ACC112 (cell line): Measurements from ENCODE around the gene IFT74.

Experiments used
- H2AFZ ChIP-seq: fragments of 200-600 bp; sonication (generic); one replicate; pipeline ENCODE4 v1.6.0; 2017; ENCODE audit warnings: antibody characterized with exemption, low read length; ENCODE audit not compliant: unreplicated experiment
- H3K27ac ChIP-seq: fragments of 200-600 bp; sonication (generic); 2 replicates; pipeline ENCODE4 v1.5.1; 2014; ENCODE audit warnings: low read depth, mild to moderate bottlenecking, antibody characterized with exemption, low read length, moderate library complexity
- H3K27me3 ChIP-seq: fragments of 200-600 bp; sonication (generic); 2 replicates; pipeline ENCODE4 v1.6.1; 2014; ENCODE audit warnings: mild to moderate bottlenecking, antibody characterized with exemption, low read length, moderate library complexity, mixed read lengths; ENCODE audit not compliant: insufficient read depth
- H3K36me3 ChIP-seq: fragments of 200-600 bp; sonication (generic); 2 replicates; pipeline ENCODE4 v1.6.1; 2016; ENCODE audit warnings: mild to moderate bottlenecking, antibody characterized with exemption, low read length, moderate library complexity, mixed read lengths; ENCODE audit not compliant: insufficient read depth
- H3K4me1 ChIP-seq: fragments of 200-600 bp; sonication (generic); one replicate; pipeline ENCODE4 v1.6.1; 2016; ENCODE audit warnings: low read length, mixed read lengths; ENCODE audit not compliant: insufficient read depth, unreplicated experiment, control insufficient read depth
- H3K4me3 ChIP-seq: fragments of 200-600 bp; sonication (generic); 2 replicates; pipeline ENCODE4 v1.5.1; 2014; ENCODE audit warnings: mild to moderate bottlenecking, low read depth, low read length
- H3K79me2 ChIP-seq: fragments of 200-600 bp; sonication (generic); one replicate; pipeline ENCODE4 v1.6.0; 2016; ENCODE audit warnings: low read length; ENCODE audit not compliant: control insufficient read depth, unreplicated experiment, insufficient read depth

IFT74 gene

DNA sequence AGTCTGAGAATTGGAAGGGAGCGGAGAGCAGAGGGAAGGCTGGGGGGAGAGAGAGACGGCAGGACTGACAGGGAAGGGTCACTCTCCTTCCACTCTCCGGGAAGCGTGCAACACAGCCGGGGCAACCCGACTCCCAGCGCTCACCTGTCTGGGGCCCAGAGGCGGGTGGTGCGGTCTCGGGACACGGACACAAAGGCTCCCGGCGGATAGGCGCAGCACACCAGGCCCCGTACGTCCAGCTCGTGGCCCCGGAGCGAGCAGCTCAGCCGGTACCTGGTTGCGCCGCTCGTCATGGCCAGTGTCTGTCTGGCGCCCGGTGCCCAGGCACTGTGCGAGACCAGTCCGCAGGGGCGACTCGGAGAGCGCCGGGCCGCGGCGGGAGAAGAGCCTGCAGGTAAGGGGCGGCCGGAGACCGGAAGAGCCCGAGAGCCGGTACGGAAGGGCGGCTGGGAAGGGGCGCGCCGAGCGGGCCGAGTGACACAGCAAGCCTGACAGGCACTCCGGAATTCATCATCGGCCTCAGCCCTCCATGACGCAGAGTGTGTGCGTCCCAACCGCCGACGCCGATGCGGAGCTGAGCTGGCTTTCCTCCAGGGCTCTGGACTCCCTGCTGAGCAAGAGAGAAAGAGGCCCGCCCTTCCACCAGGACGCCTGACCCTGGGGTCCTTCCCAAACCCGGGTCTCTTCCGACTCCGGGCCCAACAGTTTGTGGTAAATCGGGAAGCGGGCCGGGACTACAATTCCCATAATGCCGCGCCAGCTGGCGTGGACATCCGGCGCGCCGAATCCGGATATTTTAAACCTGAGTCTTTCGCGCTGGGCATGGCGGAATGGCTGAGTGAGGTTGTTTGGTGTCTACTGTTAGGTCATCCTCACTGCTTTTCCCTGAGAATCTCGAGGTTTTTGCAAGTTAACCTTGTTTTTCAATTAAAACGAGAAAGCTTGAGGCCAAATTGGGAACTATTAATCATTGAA lies 9.2 kb upstream of the IFT74 start, which contains the start of gene PLAA:
Gene PLAA, minus strand, starts transcription at position 490 of the 975 bp plus-strand sequence. Its CDS starts 197 bp downstream, at position 293.
- peak within 1 kb of the TSS; percentile 86 for H3K4me3 ChIP-seq
- peaks cover 47% of the 10 kb centered on the region for H3K79me2 ChIP-seq
- peaks cover 4% of the 10 kb centered on the region; the same call in 1 of the 2 replicates for H3K36me3 ChIP-seq
- peak within 1 kb of the TSS; percentile 94 for H3K27ac ChIP-seq
- no peaks in the 10 kb centered on the region for H3K27me3 ChIP-seq
- H2AFZ ChIP-seq = peak within 1 kb of the TSS; percentile 36
- H3K4me1 ChIP-seq = peaks cover 20% of the 10 kb centered on the region

DNA sequence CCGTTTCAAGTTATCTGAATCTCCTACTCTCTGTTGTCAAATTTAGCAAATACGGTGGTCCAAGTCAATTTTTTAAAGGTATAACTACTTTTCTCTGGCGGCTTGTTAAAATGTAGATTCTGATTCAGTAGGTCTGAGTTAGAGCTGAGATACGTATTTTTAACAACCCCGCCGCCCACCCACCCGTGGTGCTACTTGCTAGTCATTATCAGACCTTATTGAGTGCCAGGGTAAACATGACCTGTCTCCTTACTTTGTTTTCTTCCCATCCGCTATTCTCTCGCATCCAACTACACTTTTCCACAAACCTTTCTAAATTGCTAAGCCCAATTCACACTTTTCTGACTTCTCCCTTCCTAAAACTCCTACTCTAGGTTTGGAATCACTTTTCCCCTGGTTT lies 8.5 kb upstream of the IFT74 start:
- peaks cover 20% of the 10 kb centered on the region for H3K4me1 ChIP-seq
- peaks cover 40% of the 10 kb centered on the region for H3K79me2 ChIP-seq
- peak overlapping the region; percentile 33 for H2AFZ ChIP-seq
- H3K27me3 ChIP-seq = no peaks in the 10 kb centered on the region
- peak overlapping the region; percentile 94 for H3K27ac ChIP-seq
- peaks cover 4% of the 10 kb centered on the region; the same call in 1 of the 2 replicates for H3K36me3 ChIP-seq
- peak overlapping the region; percentile 86 for H3K4me3 ChIP-seq

DNA sequence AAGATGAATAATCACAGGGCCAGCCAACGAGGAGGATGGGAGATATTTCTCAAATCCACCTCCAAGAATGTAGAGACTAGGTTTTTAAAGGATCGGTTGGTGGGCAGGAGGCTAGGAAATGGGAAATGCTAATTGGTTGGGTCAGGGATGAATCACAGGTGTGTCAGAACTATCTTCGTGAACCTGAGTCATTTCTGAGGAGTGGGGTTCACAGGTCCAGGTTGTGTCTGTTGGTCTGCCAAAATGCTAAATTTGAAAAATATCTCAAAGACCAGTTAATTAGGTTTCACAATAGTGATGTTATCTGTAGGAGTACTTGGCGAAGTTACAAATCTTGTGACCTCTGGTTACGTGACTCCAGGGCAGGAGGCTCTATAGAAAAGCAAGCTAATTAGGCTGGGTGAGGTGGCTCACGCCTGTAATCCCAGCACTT lies 6.6 kb upstream of the IFT74 start:
- H3K4me1 ChIP-seq = peaks cover 18% of the 10 kb centered on the region
- peaks cover 22% of the 10 kb centered on the region for H3K79me2 ChIP-seq
- no peak overlapping the region for H2AFZ ChIP-seq
- H3K27me3 ChIP-seq = no peaks in the 10 kb centered on the region
- H3K27ac ChIP-seq = no peak overlapping the region
- no peak overlapping the region for H3K4me3 ChIP-seq
- H3K36me3 ChIP-seq = no peaks in the 10 kb centered on the region

DNA sequence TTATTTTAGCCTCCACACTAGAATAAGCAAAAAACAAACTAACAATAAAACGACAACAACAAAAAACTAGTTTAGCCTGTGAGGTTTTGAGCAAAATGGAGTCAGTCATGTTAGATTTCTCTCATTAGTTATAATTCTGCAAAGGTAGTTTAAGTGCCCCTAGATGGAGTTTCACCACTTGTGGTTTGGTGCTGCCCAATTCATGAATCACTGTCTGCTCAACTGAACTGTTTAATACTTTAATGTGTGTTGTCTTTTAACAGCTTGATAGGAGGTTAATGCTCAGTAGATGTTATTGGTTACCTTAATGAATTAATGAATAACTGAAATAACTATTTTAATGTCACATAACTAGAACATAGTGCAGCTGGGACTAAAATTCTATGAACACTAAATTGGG lies 5.7 kb upstream of the IFT74 start:
- Histone ChIP-seq H3K27me3 (no peaks in the 10 kb centered on the region), H3K4me1 (peaks cover 18% of the 10 kb centered on the region), H3K4me3 (no peak overlapping the region), H3K36me3 (no peaks in the 10 kb centered on the region), H3K27ac (no peak overlapping the region), H3K79me2 (peaks cover 13% of the 10 kb centered on the region), H2AFZ (no peak overlapping the region)

DNA sequence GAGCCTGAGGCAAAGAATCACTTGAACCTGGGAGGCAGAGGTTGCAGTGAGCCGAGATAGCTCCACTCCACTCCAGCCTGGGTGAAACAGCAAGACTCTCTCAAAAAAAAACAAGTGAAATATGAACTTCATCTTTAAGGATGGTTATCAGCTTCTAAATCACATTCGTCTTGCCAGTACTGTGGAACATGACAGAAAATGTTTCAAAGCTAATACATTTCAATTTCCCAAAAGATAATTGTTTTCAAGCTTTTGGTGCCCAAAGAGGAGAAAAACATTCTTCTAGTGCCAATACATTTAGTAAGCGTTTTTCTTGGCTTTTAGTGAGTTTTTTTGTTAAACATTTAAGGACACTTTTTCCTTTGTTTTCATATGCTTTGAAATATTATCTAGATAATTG lies 4.4 kb upstream of the IFT74 start:
- Histone ChIP-seq H2AFZ (no peak overlapping the region), H3K79me2 (peaks cover 3% of the 10 kb centered on the region), H3K27me3 (no peaks in the 10 kb centered on the region), H3K27ac (no peak overlapping the region), H3K4me3 (no peak overlapping the region), H3K4me1 (peaks cover 15% of the 10 kb centered on the region), H3K36me3 (no peaks in the 10 kb centered on the region)

DNA sequence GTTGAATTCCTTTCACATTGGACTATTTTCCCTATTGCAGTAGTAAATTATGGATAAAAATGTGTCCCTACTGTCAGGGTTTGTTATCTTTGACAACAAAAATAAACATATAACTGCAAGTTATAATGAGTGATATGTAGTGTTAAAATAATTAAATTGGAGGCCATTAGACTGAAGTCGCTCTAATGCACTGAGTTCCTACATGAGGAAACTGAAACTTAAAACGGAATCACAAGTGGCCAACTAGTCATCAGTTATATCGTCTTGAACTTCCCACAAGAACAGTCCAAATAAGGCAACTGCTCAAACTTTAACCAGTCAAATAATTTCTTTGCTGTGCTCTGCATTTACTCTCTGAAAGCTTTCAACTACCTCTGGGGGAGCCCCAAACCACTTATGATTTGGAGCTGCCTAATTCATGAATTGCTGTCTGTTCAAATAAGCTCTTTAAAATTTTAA lies 2.1 kb upstream of the IFT74 start:
- Histone ChIP-seq H3K27me3 (no peaks in the 10 kb centered on the region), H3K27ac (peak overlapping the region; percentile 76), H3K4me1 (peaks cover 17% of the 10 kb centered on the region), H3K79me2 (peaks cover 16% of the 10 kb centered on the region), H2AFZ (peak overlapping the region; percentile 29), H3K36me3 (no peaks in the 10 kb centered on the region), H3K4me3 (peak overlapping the region; percentile 11)

DNA sequence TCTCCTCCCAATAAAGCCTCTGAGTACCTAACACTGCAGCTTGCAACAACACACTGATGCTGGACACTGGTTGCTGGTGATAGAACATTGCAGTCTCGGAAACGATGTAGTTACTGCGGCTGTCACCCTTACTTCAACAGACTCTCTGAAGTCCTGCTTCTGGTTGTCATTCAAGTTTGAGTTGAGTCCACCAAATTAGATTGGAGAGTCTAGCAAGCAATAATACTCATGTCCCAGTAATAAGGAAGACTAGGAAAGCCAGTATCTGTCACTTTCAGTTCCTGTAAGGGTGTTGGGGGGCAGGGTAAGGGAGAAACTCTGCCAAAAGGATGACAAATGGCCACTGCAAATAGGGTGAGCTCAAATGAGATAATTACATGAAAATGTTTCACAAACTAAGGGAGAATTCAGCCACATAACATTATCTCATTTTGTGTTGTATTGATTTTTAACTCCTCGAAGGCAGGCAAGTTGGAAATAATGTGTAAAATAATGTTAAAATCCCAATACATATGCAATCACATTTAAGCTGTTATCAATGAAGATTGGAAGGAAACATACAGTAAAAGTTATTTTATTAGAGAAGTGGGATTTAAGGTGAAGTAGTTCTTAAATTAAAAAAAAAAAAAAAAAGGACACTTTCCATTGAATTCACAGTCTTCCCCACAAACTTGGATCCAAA lies 849 bp upstream of the IFT74 start:
- no peaks in the 10 kb centered on the region for H3K36me3 ChIP-seq
- peak overlapping the region; percentile 76 for H3K27ac ChIP-seq
- peaks cover 17% of the 10 kb centered on the region for H3K4me1 ChIP-seq
- peak overlapping the region; percentile 83 for H3K4me3 ChIP-seq
- peaks cover 21% of the 10 kb centered on the region for H3K79me2 ChIP-seq
- H2AFZ ChIP-seq = peak overlapping the region; percentile 89
- H3K27me3 ChIP-seq = no peaks in the 10 kb centered on the region

DNA sequence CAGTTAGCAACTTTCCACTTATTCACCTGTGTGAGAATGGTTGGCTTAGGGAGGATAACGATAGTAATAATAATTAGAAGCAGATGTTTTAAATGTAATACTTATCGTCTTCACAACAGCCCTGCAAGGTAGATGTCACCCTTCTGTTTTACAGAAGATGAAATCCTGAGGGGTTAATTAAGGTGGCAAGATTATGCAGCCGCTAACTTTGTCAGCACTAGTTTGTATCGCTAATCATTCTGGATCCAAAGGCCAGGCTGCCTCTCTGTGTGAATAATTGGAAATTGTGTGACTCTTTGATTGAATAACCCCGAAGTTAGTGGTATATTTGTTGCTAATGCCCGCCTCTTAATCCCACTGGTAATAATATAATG lies 635 bp downstream of the IFT74 start:
- peak overlapping the region; percentile 83 for H3K4me3 ChIP-seq
- H3K36me3 ChIP-seq = no peaks in the 10 kb centered on the region; the same call in 1 of the 2 replicates
- peaks cover 17% of the 10 kb centered on the region for H3K4me1 ChIP-seq
- peak overlapping the region; percentile 69 for H2AFZ ChIP-seq
- H3K27me3 ChIP-seq = no peaks in the 10 kb centered on the region
- peaks cover 21% of the 10 kb centered on the region for H3K79me2 ChIP-seq
- H3K27ac ChIP-seq = peak overlapping the region; percentile 76; the same call in 1 of the 2 replicates

DNA sequence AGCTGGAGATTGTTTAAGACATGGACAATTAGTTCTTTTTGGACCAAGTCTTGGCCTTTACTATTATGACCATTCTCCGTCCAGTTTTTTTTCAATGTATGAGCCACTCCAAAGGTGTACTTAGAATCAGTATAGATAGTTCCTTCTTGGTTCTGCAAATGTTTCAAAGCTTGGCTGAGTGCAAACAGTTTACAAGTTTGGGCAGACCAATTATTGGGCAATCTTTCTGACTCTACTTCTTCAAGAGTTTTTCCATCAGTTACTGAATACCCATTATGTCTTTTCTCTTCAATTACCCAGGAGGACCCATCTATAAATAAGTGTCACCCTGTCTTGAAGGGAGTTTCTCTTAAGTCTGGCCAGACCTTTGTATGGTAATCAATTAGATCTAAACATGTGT lies 15.5 kb downstream of the IFT74 start:
- Histone ChIP-seq H3K79me2 (peaks cover 11% of the 10 kb centered on the region), H3K27ac (no peak overlapping the region), H3K4me1 (no peaks in the 10 kb centered on the region), H3K4me3 (no peak overlapping the region), H2AFZ (no peak overlapping the region), H3K36me3 (0 out of 2 replicates have a peak, but pooled peaks cover 5% of the 10 kb centered on the region), H3K27me3 (no peaks in the 10 kb centered on the region)

DNA sequence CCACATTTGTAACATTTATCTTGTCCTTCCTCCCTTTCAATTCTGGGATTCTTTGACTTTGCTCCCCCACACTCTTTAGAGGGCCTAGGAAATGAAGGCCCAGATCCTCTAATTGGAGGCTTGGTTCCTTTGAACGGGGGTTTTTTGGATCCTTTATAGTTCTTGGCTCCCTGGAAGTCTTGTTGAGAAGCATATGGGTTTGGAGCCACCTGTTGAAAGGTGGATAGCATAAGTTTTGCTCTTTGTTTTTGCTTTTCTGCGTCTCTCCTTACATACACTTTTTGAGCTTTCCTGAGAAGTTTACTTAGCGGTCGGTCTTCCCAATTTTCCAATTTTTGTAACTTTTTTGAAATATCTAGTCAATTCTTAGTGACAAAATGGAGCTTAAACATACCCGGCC lies 17.8 kb downstream of the IFT74 start:
- no peaks in the 10 kb centered on the region for H3K4me1 ChIP-seq
- no peak overlapping the region for H3K4me3 ChIP-seq
- H3K36me3 ChIP-seq = 0 out of 2 replicates have a peak, but pooled peaks cover 5% of the 10 kb centered on the region
- H3K27me3 ChIP-seq = no peaks in the 10 kb centered on the region
- H3K27ac ChIP-seq = no peak overlapping the region
- peaks cover 8% of the 10 kb centered on the region for H3K79me2 ChIP-seq
- no peak overlapping the region for H2AFZ ChIP-seq
